ENCODE data around the gene C13orf46.
"Not testable (repeated sequence)": the region's sequence is repeated elsewhere in the genome, so short reads cannot be mapped to it uniquely, and the experiment has no call there.

The C13orf46 gene

DNA sequence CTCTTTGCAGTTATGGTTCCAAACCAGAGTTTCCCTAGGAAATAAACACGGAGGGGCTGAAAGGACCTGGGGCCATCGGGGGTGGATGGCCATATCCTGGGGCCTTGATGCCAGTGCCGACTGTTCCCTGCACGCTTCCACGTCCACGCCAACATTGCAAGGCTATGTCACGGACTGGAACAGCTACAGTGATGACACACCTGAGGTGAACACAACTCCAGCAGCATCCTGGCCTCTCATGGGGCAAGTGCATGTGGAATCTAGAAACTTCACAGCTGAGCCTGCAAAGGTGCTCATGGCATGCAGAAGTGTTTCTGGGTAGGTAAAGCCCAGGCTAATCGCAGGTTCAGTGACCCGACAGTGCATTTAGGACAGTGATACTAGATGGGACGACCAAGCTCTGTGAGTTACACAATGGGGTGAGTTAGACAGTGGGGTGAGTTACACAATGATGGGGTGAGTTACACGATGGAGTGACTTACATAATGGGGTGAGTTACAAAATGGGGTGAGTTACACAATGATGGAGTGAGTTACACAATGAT is 58.0 kb downstream of the C13orf46 start:
- in situ Hi-C loops (cut with HindIII; ENCODE audit: low sequenced_read_pairs), result no loop called here

DNA sequence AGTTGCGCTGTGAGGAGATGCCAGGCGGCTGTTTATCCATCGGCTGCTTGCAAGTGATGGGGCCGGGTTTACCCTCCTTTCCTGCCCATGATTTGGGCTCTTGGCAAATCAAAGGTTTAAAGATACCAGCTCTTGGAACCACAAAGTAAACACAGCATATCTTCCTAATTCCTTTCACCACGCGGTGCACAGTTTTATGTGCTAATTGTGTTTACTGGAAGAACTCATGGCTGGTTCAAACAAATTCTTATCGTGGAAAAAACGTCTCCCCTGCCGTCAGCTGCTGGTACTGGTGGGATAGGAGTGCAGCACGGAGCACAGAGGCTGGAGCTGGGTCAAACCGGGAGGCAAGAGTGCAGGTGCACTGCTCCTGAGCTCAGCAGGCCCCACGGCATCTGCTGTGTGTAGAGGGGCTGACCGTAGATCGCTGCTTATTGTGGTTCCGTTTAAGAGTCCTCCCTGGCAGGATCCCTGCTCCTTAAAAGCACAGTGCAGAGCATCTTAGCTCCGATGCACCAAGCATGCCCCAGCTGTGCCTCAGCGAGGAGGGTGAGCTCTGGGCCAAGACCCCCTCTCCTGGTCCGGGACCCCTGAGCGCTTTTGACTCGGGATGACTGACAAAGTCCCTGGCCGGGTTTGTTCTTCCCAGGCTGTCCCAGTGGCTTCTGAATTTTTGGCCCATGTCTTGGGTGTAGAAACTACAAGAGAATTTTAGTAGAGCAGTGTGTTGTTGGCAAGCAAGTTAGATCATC is 58.7 kb downstream of the C13orf46 start:
- in situ Hi-C loops (cut with HindIII; ENCODE audit: low sequenced_read_pairs), result no loop called here

DNA sequence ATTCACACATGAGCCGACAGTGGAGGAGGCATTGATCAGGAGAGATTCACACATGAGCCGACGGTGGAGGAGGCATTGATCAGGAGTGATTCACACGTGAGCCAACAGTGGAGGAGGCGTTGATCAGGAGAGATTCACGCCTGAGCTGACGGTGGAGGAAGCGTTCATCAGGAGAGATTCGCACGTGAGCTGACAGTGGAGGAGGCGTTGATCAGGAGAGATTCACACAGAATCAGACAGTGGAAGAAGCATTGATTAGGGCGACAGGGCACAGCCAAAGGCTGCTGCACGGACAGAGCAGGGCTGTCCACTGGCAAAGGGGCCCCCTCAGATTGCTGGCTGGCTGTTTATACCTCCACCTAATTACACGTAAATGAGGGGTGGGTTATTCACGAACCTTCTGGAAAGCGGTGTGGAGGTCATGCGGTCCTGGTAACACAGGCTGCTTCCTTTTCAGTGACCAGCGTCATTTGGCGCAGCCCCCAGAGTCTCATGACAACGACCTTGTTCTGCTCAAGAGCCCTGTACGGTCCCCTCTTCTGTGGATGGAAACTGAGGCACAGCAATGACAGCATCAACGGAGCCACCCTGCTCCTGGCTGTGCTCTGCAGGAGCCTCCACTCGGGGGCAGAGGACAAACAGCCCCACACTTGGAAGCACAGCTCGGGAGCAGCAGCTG is 59.4 kb downstream of the C13orf46 start:
- in situ Hi-C loops (cut with HindIII; ENCODE audit: low sequenced_read_pairs), result no loop called here

DNA sequence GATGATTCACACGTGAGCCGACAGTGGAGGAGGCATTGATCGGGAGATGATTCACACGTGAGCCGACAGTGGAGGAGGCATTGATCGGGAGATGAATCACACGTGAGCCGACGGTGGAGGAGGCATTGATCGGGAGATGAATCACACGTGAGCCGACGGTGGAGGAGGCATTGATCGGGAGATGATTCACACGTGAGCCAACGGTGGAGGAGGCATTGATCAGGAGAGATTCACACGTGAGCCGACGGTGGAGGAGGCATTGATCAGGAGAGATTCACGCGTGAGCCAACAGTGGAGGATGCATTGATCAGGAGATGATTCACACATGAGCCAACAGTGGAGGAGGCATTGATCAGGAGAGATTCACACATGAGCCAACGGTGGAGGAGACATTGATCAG is 60.0 kb downstream of the C13orf46 start:
- in situ Hi-C loops (cut with HindIII; ENCODE audit: low sequenced_read_pairs), result not testable (repeated sequence)

DNA sequence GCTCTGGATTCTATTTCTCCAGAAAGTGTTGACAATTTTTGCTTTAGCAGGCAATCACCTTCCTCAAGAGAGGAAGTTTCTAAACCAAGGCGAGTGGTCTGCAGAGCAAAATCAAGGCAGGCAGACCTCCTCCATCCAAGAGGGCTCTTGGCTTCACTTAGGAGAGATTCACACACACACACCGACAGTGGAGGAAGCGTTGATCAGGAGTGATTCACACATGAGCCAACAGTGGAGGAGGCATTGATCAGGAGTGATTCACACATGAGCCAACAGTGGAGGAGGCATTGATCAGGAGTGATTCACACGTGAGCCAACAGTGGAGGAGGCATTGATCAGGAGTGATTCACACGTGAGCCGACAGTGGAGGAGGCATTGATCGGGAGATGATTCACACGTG is 60.5 kb downstream of the C13orf46 start:
- in situ Hi-C loops (cut with HindIII; ENCODE audit: low sequenced_read_pairs), result not testable (repeated sequence)

DNA sequence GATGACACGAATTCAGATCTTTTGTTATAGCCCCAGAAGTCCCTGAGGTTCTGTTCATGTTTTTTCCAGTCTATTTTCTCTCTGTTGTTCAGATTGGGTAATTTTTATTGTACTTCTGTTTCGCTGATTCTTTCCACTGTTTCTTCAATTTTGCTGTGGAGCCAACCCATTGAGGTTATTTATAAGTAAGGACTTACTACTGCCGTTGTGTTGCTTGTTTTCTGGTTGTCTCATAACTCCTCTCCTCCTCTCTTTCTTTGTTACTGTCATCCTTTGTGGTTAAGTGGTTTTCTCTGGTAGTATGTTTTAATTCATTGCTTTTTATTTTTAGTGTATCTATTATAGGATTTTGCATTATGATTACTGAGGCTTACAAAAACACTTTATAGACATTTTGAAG is 61.3 kb downstream of the C13orf46 start:
- in situ Hi-C loops (cut with HindIII; ENCODE audit: low sequenced_read_pairs), result no loop called here

DNA sequence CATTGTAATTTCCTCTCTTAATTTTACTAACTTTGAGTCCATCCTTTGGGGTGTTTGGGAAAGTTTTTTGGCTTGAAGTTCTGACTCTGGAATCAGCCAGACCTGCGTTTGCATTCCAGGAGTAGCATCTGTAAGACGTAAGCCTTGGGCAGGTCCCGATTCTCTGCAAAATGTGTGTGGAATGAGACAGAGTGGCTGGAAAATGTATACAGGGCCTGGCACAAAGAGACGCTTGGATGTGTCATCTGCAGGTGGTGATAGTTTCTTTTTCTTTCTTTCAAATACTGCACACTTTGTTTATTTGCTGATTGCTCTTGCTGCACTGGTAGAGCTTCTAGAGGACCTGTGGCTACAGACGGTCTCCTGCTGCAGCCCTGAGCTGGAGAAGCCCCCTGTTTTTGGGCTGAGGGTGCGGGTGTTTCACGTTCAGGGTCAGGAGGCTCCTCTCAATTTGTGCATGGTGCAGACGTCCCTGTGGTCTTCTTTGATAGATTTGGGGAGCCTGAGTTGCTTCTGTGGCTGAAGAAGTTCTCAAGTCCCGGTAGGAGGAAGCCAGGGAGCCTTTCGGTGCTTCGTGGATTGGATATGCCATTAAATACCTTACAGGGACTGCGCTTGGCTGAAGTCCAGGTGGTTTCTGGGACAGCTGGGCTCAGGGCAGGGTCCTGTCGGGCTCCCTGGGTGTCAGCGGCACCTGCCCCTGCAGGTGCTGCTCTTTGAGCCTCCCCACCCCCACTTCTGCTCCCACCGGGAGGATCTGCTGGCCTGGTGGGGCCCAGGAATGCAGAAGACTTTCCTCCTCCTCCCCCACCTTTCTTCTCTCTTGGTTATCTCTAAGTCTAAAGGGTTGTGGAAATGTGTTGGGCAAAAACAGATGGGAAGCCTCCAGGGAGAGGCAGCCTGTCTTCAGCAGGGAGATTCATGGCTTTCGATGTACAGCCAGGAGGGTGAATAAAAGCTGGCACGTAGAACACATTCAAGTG is 66.0 kb downstream of the C13orf46 start:
- in situ Hi-C loops (cut with HindIII; ENCODE audit: low sequenced_read_pairs), result no loop called here

DNA sequence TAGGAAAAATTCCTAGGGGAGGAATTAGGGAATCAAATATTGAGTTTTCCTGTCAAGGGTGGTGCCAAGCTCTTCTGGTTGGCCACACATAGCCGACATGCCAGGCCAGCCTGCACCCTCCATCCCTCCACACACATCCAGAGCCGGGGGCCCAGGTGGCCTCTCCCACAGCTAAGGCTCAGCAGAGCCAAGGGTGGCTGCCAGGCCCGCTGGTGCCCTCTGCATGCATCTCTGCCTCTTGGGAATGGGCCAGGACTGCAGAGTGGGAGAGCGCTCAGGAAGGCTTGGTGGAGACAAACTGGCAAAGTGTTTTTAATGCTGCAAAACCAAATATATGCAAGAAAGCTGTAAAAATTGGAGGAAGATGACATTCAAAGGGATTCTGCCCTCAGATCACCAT is 67.3 kb downstream of the C13orf46 start:
- in situ Hi-C loops (cut with HindIII; ENCODE audit: low sequenced_read_pairs), result no loop called here

DNA sequence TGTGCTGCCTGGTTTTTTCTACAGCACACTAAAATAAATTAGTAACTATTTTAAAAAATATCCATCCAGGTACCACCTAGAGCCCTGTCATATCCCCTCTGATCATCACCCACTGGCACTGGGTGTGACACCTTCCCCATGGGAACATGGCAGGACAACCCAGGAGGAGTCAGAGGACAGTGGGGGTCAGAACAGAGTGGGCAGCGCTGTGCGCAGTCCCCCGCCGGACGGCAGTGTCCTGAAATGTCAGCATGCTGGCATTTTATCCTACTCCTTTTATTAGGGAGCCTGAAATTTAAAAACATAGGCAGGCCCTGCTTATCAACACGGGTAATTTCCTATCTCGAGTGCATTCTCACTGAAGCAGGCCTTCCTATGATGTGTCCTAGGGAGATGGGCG is 67.9 kb downstream of the C13orf46 start:
- in situ Hi-C loops (cut with HindIII; ENCODE audit: low sequenced_read_pairs), result no loop called here

DNA sequence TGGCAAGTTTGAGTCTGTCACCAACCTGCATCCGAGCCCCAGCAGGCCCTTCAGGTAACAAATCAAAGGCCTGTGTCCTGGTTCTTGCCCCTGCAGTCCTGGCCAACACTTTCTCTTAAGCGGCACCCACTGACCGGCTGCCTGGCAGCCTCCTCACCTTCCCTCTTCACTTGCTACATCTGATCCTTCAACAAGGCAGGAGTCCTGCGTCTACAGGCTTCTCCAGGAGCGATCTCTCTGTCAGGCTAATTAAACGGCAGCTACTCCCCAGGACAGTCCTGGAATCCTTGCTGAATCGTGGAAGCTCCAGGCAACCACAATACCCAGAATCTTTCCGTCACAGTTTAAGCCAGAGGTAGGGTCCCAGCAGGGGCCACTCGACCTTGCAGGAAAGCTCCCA is 68.9 kb downstream of the C13orf46 start:
- in situ Hi-C loops (cut with HindIII; ENCODE audit: low sequenced_read_pairs), result no loop called here

DNA sequence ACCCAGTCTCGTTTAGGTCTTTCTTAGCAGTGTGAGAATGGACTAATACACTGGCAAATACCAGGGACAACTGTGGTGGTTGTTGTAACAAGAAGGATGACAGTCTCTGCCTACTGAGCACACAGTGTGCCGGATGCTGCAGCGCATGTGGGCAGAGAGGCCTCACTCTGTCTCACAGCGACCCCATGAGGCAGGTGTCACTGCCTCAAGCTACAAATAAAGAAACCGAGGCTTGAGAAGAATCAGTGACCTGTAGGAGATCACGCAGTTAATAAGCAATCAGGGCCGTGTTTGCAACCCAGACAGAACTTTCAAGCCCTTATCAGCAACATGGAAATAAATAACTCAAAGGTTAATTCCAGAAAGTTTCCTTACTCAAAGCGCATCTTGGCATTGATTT is 69.5 kb downstream of the C13orf46 start:
- in situ Hi-C loops (cut with HindIII; ENCODE audit: low sequenced_read_pairs), result loop anchor here (5.0 kb wide), 1 partner anchor 102 kb away; no protein-coding TSS in a partner anchor

DNA sequence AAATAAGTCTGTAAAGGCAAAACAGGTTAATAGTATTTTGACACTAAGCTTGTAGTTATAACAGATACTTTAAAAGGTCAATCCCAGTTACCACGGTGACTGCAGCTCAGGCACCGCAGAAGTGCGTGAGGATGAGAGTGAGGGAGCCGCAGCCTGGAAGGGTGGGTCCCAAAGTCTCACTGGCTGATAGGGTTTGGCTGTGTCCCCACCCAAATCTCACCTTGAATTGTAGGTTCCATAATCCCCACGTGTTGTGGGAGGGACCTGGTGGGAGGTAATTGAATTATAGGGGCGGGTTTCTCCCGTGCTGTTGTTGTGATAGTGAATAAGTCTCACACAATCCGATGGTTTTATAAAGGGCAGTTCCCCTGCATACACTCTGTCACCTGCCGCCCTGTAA is 70.0 kb downstream of the C13orf46 start:
- in situ Hi-C loops (cut with HindIII; ENCODE audit: low sequenced_read_pairs), result loop anchor here (5.0 kb wide), 1 partner anchor 102 kb away; no protein-coding TSS in a partner anchor
